Fibroblast of mammary gland (primary cell): ENCODE data around the gene LRRC73.
"Not testable (repeated sequence)": the region's sequence is repeated elsewhere in the genome, so short reads cannot be mapped to it uniquely, and the experiment has no call there.

Experiments
- DNase-seq: peaks from one replicate; pipeline ENCODE4 v3.0.0-alpha.2; 2010; ENCODE audit warnings: low read depth
- H3K4me3 ChIP-seq: 2 replicates; pipeline ENCODE4 v1.5.1; 2011; ENCODE audit warnings: low read depth, mild to moderate bottlenecking, low read length, moderate library complexity; ENCODE audit not compliant: control insufficient read depth
- TF ChIP-seq, protein P1 (sequence below): conservative IDR thresholded peaks from 2 replicates; pipeline ENCODE4 v1.5.1; 2011; ENCODE audit warnings: low read depth, low read length, inconsistent platforms; ENCODE audit not compliant: control insufficient read depth, insufficient read depth

The LRRC73 gene

GRCh38 chr6:43465948-43466347 is 44.2 kb downstream of the LRRC73 start:
- DNase-seq: peak; percentile 30
- H3K4me3 ChIP-seq: no peak overlapping the region
- TF ChIP-seq, protein P1, sequence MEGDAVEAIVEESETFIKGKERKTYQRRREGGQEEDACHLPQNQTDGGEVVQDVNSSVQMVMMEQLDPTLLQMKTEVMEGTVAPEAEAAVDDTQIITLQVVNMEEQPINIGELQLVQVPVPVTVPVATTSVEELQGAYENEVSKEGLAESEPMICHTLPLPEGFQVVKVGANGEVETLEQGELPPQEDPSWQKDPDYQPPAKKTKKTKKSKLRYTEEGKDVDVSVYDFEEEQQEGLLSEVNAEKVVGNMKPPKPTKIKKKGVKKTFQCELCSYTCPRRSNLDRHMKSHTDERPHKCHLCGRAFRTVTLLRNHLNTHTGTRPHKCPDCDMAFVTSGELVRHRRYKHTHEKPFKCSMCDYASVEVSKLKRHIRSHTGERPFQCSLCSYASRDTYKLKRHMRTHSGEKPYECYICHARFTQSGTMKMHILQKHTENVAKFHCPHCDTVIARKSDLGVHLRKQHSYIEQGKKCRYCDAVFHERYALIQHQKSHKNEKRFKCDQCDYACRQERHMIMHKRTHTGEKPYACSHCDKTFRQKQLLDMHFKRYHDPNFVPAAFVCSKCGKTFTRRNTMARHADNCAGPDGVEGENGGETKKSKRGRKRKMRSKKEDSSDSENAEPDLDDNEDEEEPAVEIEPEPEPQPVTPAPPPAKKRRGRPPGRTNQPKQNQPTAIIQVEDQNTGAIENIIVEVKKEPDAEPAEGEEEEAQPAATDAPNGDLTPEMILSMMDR: no peak

DNA sequence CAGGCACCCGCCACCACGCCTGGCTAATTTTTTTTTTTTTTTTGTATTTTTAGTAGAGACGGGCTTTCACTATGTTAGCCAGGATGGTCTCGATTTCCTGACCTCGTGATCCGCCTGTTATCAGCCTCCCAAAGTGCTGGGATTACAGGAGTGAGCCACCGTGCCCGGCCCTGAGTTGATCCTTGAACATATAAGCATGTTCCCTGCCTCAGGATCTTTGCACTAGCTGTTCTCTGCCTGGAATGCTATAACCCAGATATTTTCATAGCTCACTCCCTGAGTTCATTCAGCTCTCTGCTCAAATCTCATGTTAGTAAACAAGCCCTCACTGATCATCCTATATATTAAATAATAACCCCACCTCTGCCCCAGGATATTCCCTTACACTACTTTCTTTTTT is 45.8 kb downstream of the LRRC73 start:
- no peak overlapping the region for H3K4me3 ChIP-seq
- TF ChIP-seq, protein P1: no peak
- DNase-seq: no peak

- no peak for DNase-seq
- TF ChIP-seq, protein P1: no peak
- H3K4me3 ChIP-seq: no peak overlapping the region
These were observed 48.2 kb downstream of the LRRC73 start for GRCh38 chr6:43461936-43462335.

DNA sequence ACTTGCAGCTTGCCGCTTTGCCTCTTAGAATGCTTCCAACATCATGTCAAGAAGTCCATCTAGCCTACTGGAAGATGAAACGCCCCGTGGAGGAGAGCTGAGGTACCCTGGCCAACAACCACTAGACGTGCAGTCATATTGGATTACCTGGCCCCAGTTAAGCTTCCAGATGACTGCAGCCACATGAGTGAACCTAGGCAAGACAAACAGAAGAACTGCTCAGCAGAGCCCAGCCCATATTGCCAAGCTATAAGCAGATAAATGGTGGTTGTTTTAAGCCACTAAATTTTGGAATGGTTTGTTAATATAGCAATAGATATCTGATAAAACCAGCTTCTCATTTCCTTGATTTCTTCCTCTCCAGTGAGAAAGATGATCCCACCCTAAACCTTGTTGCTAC is 50.1 kb downstream of the LRRC73 start:
- DNase-seq: no peak
- H3K4me3 ChIP-seq: no peak overlapping the region
- TF ChIP-seq, protein P1: no peak

DNA sequence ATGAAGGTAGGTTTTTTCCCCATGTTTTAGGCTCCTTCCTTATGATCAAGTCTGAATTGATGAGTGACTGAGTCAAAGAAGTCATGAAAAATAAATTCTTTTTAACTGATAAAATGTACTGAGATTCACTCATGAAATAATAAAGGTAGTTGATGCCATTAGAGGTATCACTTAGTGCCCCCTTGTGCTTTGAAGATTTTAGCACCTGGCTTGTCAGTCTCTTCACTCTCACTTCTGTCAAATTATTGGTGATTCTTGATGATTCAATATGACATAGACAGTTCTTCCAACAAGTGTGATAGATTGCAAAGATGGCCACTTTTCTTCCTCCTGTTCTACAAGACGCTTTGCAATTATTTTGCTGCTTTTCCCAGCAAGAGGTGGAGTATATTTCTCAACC is 50.6 kb downstream of the LRRC73 start:
- TF ChIP-seq, protein P1: no peak
- H3K4me3 ChIP-seq: no peak overlapping the region
- DNase-seq: no peak

DNA sequence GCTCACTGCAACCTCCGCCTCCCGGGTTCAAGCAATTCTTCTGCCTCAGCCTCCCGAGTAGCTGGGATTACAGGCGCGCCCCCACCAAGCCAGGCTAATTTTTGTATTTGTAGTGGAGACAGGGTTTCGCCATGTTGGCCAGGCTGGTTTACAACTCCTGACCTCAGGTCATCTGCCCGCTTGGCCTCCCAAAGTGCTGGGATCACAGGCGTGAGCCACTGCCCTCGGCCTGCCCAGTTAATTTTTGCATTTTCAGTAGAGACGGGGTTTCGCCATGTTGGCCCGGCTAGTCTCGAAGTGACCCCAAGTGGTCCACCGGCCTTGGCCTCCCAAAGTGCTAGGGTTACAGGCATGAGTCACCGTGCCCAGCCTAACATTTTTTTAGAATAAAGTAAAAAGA is 52.0 kb downstream of the LRRC73 start:
- DNase-seq, H3K4me3 ChIP-seq: not testable (repeated sequence)

GRCh38 chr6:43457643-43458042 is 52.5 kb downstream of the LRRC73 start:
- TF ChIP-seq, protein P1: no peak
- no peak for DNase-seq
- H3K4me3 ChIP-seq: no peak overlapping the region
